Liver (tissue), 9 donors: ENCODE results near the gene LRMDA. TPM values are rescaled to one million over a fixed set of nuclear protein-coding genes. Genes with fewer than 3 reads are reported as not detected.

Experiments
- DNase-seq: peaks from one replicate; pipeline ENCODE4 v3.0.0-alpha.2; 2017; ENCODE audit warnings: low spot score
- H3K27ac ChIP-seq, 2 donors: one replicate each; pipeline ENCODE4 v1.7.0; 2013; ENCODE audit warnings: inconsistent platforms in 2 of 2, low read length in 2 of 2, control low read depth in 1 of 2, low read depth in 1 of 2, mild to moderate bottlenecking in 1 of 2
- H3K27me3 ChIP-seq, 4 donors: one replicate each; pipeline versions ENCODE4 v1.6.1 to v1.7.0; 2013; ENCODE audit warnings: low read length in 3 of 4, inconsistent platforms in 1 of 4, mild to moderate bottlenecking in 1 of 4, moderate library complexity in 1 of 4; ENCODE audit not compliant: control insufficient read depth in 4 of 4, insufficient read depth in 4 of 4
- H3K36me3 ChIP-seq, 4 donors: one replicate each; pipeline versions ENCODE4 v1.6.1 to v1.7.0; 2013; ENCODE audit warnings: low read length in 3 of 4, mild to moderate bottlenecking in 3 of 4, low read depth in 1 of 4, moderate library complexity in 1 of 4; ENCODE audit not compliant: control insufficient read depth in 4 of 4, insufficient read depth in 3 of 4
- H3K4me1 ChIP-seq, 4 donors: one replicate each; pipeline versions ENCODE4 v1.6.1 to v1.7.0; 2013; ENCODE audit warnings: low read length in 3 of 4, mild to moderate bottlenecking in 3 of 4, moderate library complexity in 1 of 4; ENCODE audit not compliant: control insufficient read depth in 4 of 4, insufficient read depth in 4 of 4
- H3K4me3 ChIP-seq, 3 donors: one replicate each; pipeline versions ENCODE4 v1.6.1 to v1.7.0; 2013; ENCODE audit warnings: low read length in 3 of 3, control low read depth in 1 of 3, low read depth in 1 of 3, mild to moderate bottlenecking in 1 of 3
- H3K9ac ChIP-seq, 2 donors: one replicate each; pipeline ENCODE4 v1.7.0; 2013; ENCODE audit warnings: low read length in 2 of 2, mild to moderate bottlenecking in 2 of 2, moderate library complexity in 2 of 2, control low read depth in 1 of 2, low read depth in 1 of 2
- H3K9me3 ChIP-seq, 4 donors: one replicate each; pipeline versions ENCODE4 v1.6.1 to v1.7.0; 2013; ENCODE audit warnings: low read length in 3 of 4; ENCODE audit not compliant: control insufficient read depth in 4 of 4
- ATF3 ChIP-seq: IDR thresholded peaks from 2 replicates; pipeline ENCODE4 v1.6.1; 2016; ENCODE audit warnings: antibody characterized with exemption
- EGR1 ChIP-seq, 2 donors: IDR thresholded peaks; 2 replicates each; pipeline ENCODE4 v1.6.1; 2016 to 2018; ENCODE audit warnings: antibody characterized with exemption in 2 of 2, low read depth in 2 of 2
- FOXA1 ChIP-seq: IDR thresholded peaks from 2 replicates; pipeline ENCODE4 v1.6.1; 2016; ENCODE audit warnings: antibody characterized with exemption
- FOXA2 ChIP-seq: IDR thresholded peaks from 2 replicates; pipeline ENCODE4 v1.6.1; 2016; ENCODE audit warnings: antibody characterized with exemption
- HNF4A ChIP-seq, 2 donors: conservative IDR thresholded peaks; 2 replicates each; pipeline ENCODE4 v1.6.1; 2016; ENCODE audit warnings: antibody characterized with exemption in 2 of 2, mild to moderate bottlenecking in 2 of 2
- HNF4G ChIP-seq: IDR thresholded peaks from 2 replicates; pipeline ENCODE4 v1.6.1; 2016; ENCODE audit warnings: antibody characterized with exemption
- JUND ChIP-seq, 2 donors: IDR thresholded peaks; 2 replicates each; pipeline ENCODE4 v1.6.1; 2016; ENCODE audit warnings: antibody characterized with exemption in 2 of 2
- MAX ChIP-seq: IDR thresholded peaks from 2 replicates; pipeline ENCODE4 v1.6.1; 2016; ENCODE audit warnings: antibody characterized with exemption
- NR2F2 ChIP-seq: IDR thresholded peaks from 2 replicates; pipeline ENCODE4 v1.6.1; 2016; ENCODE audit warnings: antibody characterized with exemption
- RAD21 ChIP-seq, 2 donors: IDR thresholded peaks; 2 replicates each; pipeline ENCODE4 v1.6.1; 2016; ENCODE audit warnings: antibody characterized with exemption in 2 of 2, mild to moderate bottlenecking in 2 of 2
- RXRA ChIP-seq, 2 donors: IDR thresholded peaks; 2 replicates each; pipeline ENCODE4 v1.6.1; 2017 to 2018; ENCODE audit warnings: antibody characterized with exemption in 2 of 2, mild to moderate bottlenecking in 1 of 2
- SP1 ChIP-seq: IDR thresholded peaks from 2 replicates; pipeline ENCODE4 v1.6.1; 2018; ENCODE audit warnings: antibody characterized with exemption, mild to moderate bottlenecking
- YY1 ChIP-seq: IDR thresholded peaks from 2 replicates; pipeline ENCODE4 v1.6.1; 2016; ENCODE audit warnings: antibody characterized with exemption, mild to moderate bottlenecking
- ZBTB33 ChIP-seq: IDR thresholded peaks from 2 replicates; pipeline ENCODE4 v1.6.1; 2016; ENCODE audit warnings: antibody characterized with exemption
- WGBS: extraction: QIAGEN DNeasy Blood & Tissue Kit; methylation state at CpG from one replicate; pipeline ENCODE4 v1.1.7; 2013; 5-methylcytosine and 5-hydroxymethylcytosine counted together
- polyA plus RNA-seq, 2 donors: library from polyadenylated mRNA; stranded (reverse) in 1 of 2; unstranded in 1 of 2; fragments of 200-250 nt in 1 of 2; fragments of >200 nt in 1 of 2; fragmentation: Nextera tagmentation in 1 of 2; extraction: Ambion mirVana in 1 of 2; gene quantifications; one replicate each; pipeline versions ENCODE4 v1.2.1 to v1.2.3, GENCODE V29; 2013 to 2015
- total RNA-seq, 2 donors: library from RNA; depleted of rRNA; stranded (reverse); fragments of >200 nt; gene quantifications; one replicate each; pipeline ENCODE4 v1.2.3, GENCODE V29; 2014
- TF ChIP-seq, protein P1 (sequence below): fragments of 150-350 bp; IDR thresholded peaks from 2 replicates; pipeline ENCODE4 v1.5.1; 2017; ENCODE audit warnings: improper control_type of control experiment, low read depth, low read length; ENCODE audit not compliant: missing input control
- donor health status: healthy.
- donor health status: healthy.
- donor health status: healthy.
- donor health status: healthy.
- donor health status: healthy.

LRMDA gene
- total and polyA plus RNA-seq, 4 donors = 7.9 to 15.8 (median 11.3) TPM

DNA sequence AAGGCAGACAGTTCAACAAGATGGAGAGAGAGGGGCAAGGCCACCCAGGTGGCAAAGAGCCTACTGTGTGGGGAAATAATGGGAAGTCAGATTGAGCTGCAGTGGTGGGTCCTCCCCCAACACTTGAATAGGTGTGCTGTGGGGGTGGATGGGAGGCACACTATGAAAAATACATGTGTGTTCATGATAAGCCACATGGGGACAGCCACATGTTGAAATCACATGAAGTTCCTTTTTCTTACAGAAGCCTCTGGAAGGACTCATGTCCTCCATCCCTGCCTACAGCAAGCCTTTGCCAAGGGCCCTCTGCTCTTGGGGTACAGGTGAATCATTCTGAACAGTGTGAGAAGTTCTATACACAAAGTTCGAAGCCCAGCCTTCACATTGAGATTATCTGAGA is 310.9 kb downstream of the LRMDA start:
- no peak for DNase-seq
- Histone ChIP-seq H3K4me1 (peaks cover 0 to 21% (median 8%) of the 10 kb centered on the region in 4 donors), H3K9ac (no peak overlapping the region), H3K27me3 (no peaks in the 10 kb centered on the region), H3K4me3 (no peak overlapping the region), H3K9me3 (no peaks in the 10 kb centered on the region), H3K36me3 (no peaks in the 10 kb centered on the region), H3K27ac (no peak overlapping the region)
- TF ChIP-seq HNF4A (conservative IDR thresholded peaks at IDR 0.05) (no peak), EGR1 (IDR thresholded peaks at IDR 0.05; ENCODE audit: low read depth in 2 of 2) (no peak), HNF4G (no peak), FOXA1 (no peak), MAX (no peak), NR2F2 (no peak), YY1 (no peak), RXRA (IDR thresholded peaks at IDR 0.05) (no peak), ZBTB33 (no peak), FOXA2 (no peak)
- 96% methylated on average over 1 of the region's 1 CpG for WGBS

DNA sequence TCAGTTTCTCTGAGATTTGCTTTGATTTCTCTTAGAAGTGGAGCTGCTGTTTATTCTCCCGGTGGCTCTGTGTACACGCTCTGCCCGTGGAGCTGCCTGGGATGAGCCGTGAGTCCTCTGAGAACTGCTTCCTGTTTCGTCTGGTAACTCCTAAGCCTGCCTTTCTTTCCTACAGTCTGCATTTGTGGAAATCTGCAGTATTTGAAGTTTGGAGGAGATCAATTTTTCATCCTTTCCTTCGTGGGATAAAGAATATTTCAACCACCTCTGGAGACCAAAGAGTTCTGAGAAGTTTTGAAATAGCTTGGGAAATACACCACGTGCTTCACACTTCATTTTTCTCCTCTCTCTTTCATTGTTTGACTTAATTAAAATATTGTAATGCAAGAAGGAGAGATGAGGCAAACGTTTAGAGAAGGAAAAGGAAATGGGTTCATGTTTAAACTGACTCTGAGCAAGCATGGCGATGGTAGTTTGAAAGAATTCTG is 311.9 kb downstream of the LRMDA start:
- Histone ChIP-seq H3K9me3 (no peaks in the 10 kb centered on the region), H3K27me3 (no peaks in the 10 kb centered on the region), H3K4me3 (no peak overlapping the region), H3K27ac (no peak overlapping the region), H3K4me1 (peaks cover 0 to 21% (median 8%) of the 10 kb centered on the region in 4 donors), H3K36me3 (no peaks in the 10 kb centered on the region), H3K9ac (no peak overlapping the region)
- peak in 1 of 2 donors; percentile 10 for TF ChIP-seq RAD21 (IDR thresholded peaks at IDR 0.05)
- no peak for TF ChIP-seq HNF4G
- TF ChIP-seq YY1 = no peak
- 42% methylated on average over 9 of the region's 9 CpGs for WGBS
- DNase-seq = no peak

- Histone ChIP-seq H3K4me3 (no peak overlapping the region), H3K27ac (no peak overlapping the region), H3K27me3 (no peaks in the 10 kb centered on the region), H3K4me1 (peaks cover 0 to 21% (median 8%) of the 10 kb centered on the region in 4 donors), H3K36me3 (no peaks in the 10 kb centered on the region), H3K9ac (no peak overlapping the region), H3K9me3 (no peaks in the 10 kb centered on the region)
- DNase-seq = no peak
- TF ChIP-seq, protein P1, sequence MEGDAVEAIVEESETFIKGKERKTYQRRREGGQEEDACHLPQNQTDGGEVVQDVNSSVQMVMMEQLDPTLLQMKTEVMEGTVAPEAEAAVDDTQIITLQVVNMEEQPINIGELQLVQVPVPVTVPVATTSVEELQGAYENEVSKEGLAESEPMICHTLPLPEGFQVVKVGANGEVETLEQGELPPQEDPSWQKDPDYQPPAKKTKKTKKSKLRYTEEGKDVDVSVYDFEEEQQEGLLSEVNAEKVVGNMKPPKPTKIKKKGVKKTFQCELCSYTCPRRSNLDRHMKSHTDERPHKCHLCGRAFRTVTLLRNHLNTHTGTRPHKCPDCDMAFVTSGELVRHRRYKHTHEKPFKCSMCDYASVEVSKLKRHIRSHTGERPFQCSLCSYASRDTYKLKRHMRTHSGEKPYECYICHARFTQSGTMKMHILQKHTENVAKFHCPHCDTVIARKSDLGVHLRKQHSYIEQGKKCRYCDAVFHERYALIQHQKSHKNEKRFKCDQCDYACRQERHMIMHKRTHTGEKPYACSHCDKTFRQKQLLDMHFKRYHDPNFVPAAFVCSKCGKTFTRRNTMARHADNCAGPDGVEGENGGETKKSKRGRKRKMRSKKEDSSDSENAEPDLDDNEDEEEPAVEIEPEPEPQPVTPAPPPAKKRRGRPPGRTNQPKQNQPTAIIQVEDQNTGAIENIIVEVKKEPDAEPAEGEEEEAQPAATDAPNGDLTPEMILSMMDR = no peak
- TF ChIP-seq SP1 (no peak), FOXA1 (no peak), ATF3 (no peak), YY1 (no peak), HNF4A (conservative IDR thresholded peaks at IDR 0.05) (no peak), JUND (IDR thresholded peaks at IDR 0.05) (no peak), FOXA2 (no peak), HNF4G (no peak), MAX (no peak), RAD21 (IDR thresholded peaks at IDR 0.05) (no peak), EGR1 (IDR thresholded peaks at IDR 0.05; ENCODE audit: low read depth in 2 of 2) (no peak), ZBTB33 (no peak)
Measured at GRCh38 chr10:75744261-75744660, 312.8 kb downstream of the LRMDA start.
